ENCODE measurements around the gene SLC29A1.

Gene SLC29A1

DNA sequence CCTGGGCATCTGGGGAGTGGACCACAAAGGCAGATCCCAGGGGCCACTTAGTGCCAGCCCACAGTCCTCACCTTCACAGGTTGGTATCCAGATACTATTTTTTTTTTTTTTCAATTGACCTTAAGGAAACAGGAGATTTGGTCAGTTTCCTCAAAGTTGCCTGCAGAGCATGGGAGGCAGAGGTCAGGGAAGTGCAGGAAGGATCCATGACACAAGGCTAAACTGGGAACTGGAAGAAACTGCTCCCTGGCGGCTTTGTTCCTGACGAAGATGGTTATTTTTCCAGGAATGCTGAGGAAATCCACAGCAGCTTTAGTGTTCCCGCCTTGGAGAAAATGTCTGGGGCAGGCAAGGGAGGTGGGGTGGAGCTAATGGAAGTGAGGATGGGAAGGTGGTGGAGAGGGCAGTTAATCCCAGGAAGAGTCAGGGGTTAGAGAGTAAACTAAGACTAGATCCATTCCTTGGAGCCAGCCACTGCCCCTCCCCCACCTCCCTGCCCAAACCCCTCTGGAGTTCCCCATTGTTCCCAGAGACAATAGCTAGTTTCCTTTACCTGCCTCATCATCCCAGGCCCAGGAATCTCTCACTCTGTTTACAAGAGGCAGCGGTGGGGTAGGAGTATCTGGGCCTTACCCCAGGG is 20.9 kb upstream of the SLC29A1 start:
- no peaks in the 10 kb centered on the region for H3K36me3 ChIP-seq (ENCODE audit: insufficient read depth)
- no peaks in the 10 kb centered on the region for H4K20me1 ChIP-seq (ENCODE audit: insufficient read depth)
- H3K79me2 ChIP-seq (ENCODE audit: insufficient read depth, low read depth), result no peaks in the 10 kb centered on the region
- H3K4me1 ChIP-seq (ENCODE audit: low read depth, poor library complexity, severe bottlenecking), result no peaks in the 10 kb centered on the region
- no peak overlapping the region for H3K9ac ChIP-seq
- no peak overlapping the region for H3K4me3 ChIP-seq (IDR thresholded peaks at IDR 0.05; ENCODE audit: insufficient read depth, low read depth, low read length)
- no peak for TF ChIP-seq CTCF (conservative IDR thresholded peaks at IDR 0.05; ENCODE audit: low read depth, low read length)
- no peak overlapping the region for H3K27ac ChIP-seq
- no peaks in the 10 kb centered on the region for H3K27me3 ChIP-seq (ENCODE audit: insufficient read depth, low read depth)
- H3K4me2 ChIP-seq, result no peak overlapping the region
- no peak overlapping the region for H2AFZ ChIP-seq (ENCODE audit: low read depth)

DNA sequence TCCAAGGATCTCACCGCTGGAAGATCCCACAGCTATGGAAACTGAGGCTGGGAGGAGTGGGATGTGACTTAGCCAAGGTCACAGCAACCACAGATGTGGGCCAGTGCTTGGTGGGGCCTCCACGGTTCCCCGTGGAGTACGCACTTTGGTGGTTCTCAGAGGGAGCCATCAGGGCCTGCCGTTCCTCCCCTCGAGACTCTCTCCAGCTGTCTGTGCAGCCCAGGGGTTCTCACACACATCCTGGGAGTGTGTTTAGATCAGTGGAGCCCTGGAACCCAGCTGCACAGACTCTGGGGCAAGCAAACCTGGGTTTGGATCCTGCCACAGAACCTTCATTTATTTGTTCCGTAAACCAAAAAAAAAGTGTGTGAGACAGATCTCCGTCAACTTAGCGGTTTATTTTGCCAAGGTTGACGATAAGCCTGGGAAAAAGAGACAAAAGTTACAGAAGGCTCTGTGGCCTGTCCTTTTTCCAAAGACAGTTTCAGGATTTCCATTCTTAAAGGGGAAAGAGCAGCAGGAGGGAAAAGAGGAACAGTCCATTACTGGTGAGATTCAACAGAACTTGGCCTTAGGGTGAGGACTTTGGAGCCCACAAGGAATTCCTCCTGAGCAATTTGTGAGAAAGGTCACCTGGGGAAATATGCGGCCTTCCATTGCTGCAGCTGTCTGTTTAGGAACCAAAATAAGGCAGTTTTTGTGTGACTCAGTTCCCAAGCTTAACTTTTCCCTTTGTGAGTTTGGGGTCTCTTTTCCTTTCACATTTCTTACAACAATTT is 20.2 kb upstream of the SLC29A1 start:
- no peak overlapping the region for H2AFZ ChIP-seq (ENCODE audit: low read depth)
- no peak overlapping the region for H3K27ac ChIP-seq
- no peaks in the 10 kb centered on the region for H3K36me3 ChIP-seq (ENCODE audit: insufficient read depth)
- no peak overlapping the region for H3K9ac ChIP-seq
- H3K79me2 ChIP-seq (ENCODE audit: insufficient read depth, low read depth), result no peaks in the 10 kb centered on the region
- H3K4me2 ChIP-seq, result no peak overlapping the region
- TF ChIP-seq CTCF (conservative IDR thresholded peaks at IDR 0.05; ENCODE audit: low read depth, low read length), result no peak
- H3K4me3 ChIP-seq (IDR thresholded peaks at IDR 0.05; ENCODE audit: insufficient read depth, low read depth, low read length), result no peak overlapping the region
- no peaks in the 10 kb centered on the region for H4K20me1 ChIP-seq (ENCODE audit: insufficient read depth)
- H3K27me3 ChIP-seq (ENCODE audit: insufficient read depth, low read depth), result no peaks in the 10 kb centered on the region
- H3K4me1 ChIP-seq (ENCODE audit: low read depth, poor library complexity, severe bottlenecking), result no peaks in the 10 kb centered on the region

DNA sequence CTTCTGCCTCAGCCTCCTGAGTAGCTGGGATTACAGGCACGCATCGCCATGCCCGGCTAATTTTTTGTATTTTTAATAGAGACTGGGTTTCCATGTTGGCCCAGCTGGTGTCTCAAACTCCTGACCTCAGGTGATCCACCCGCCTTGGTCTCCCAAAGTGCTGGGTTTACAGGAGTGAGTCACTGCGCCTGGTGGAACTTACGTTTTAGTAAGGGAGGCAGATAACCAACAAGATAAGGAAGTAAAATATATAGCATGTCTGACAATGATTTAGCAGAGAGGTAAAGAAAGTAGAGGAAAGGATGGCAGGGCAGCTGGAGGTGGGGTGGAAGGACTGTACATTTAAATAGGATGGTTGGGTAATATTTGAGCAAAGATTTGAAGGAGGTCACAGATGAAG is 19.4 kb upstream of the SLC29A1 start:
- Histone ChIP-seq H3K9ac (no peak overlapping the region), H3K4me3 (IDR thresholded peaks at IDR 0.05; ENCODE audit: insufficient read depth, low read depth, low read length) (no peak overlapping the region), H3K36me3 (ENCODE audit: insufficient read depth) (no peaks in the 10 kb centered on the region), H3K27ac (no peak overlapping the region), H2AFZ (ENCODE audit: low read depth) (no peak overlapping the region), H3K79me2 (ENCODE audit: insufficient read depth, low read depth) (no peaks in the 10 kb centered on the region), H3K27me3 (ENCODE audit: insufficient read depth, low read depth) (no peaks in the 10 kb centered on the region), H4K20me1 (ENCODE audit: insufficient read depth) (no peaks in the 10 kb centered on the region), H3K4me1 (ENCODE audit: low read depth, poor library complexity, severe bottlenecking) (no peaks in the 10 kb centered on the region), H3K4me2 (no peak overlapping the region)
- no peak for TF ChIP-seq CTCF (conservative IDR thresholded peaks at IDR 0.05; ENCODE audit: low read depth, low read length)

- no peak overlapping the region for H3K4me3 ChIP-seq (IDR thresholded peaks at IDR 0.05; ENCODE audit: insufficient read depth, low read depth, low read length)
- no peaks in the 10 kb centered on the region for H3K36me3 ChIP-seq (ENCODE audit: insufficient read depth)
- no peaks in the 10 kb centered on the region for H3K4me1 ChIP-seq (ENCODE audit: low read depth, poor library complexity, severe bottlenecking)
- H4K20me1 ChIP-seq (ENCODE audit: insufficient read depth), result no peaks in the 10 kb centered on the region
- H3K4me2 ChIP-seq, result no peak overlapping the region
- H2AFZ ChIP-seq (ENCODE audit: low read depth), result no peak overlapping the region
- TF ChIP-seq CTCF (conservative IDR thresholded peaks at IDR 0.05; ENCODE audit: low read depth, low read length), result no peak
- H3K27ac ChIP-seq, result no peak overlapping the region
- no peaks in the 10 kb centered on the region for H3K79me2 ChIP-seq (ENCODE audit: insufficient read depth, low read depth)
- no peaks in the 10 kb centered on the region for H3K27me3 ChIP-seq (ENCODE audit: insufficient read depth, low read depth)
- H3K9ac ChIP-seq, result no peak overlapping the region
Observed at GRCh38 chr6:44207966-44208365, 15.4 kb upstream of the SLC29A1 start.

Data from KMS-11 (cell line).